ENCODE measurements around the gene INTS15.

The INTS15 gene

DNA sequence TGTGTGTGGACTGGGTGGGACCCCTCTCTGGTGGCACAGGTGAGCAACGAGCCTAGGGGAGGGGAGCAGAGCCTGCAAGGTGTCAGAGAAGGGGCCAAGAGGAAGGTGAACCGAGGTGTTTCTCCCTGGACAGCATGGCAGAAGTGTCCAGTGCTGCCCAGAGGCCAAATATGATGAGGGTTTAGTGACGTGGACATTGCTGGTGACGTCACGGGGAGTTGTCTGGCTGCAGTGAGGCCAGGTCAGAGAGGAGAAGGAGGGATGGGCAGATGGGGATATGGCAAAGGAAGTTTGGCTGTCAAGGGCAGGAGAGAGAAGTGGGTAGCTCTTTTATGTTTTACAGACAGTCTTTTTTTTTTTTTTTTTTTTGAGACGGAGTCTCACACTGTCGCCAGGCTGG, 23.0 kb downstream of the INTS15 start:
- Histone ChIP-seq H3K27me3 (ENCODE audit: insufficient read depth, poor library complexity, severe bottlenecking) (peaks cover 24% of the 10 kb centered on the region), H3K27ac (replicated peaks) (no peak overlapping the region), H3K4me3 (replicated peaks; ENCODE audit: insufficient read depth, low read length) (no peak overlapping the region)
- TF ChIP-seq, protein P1, sequence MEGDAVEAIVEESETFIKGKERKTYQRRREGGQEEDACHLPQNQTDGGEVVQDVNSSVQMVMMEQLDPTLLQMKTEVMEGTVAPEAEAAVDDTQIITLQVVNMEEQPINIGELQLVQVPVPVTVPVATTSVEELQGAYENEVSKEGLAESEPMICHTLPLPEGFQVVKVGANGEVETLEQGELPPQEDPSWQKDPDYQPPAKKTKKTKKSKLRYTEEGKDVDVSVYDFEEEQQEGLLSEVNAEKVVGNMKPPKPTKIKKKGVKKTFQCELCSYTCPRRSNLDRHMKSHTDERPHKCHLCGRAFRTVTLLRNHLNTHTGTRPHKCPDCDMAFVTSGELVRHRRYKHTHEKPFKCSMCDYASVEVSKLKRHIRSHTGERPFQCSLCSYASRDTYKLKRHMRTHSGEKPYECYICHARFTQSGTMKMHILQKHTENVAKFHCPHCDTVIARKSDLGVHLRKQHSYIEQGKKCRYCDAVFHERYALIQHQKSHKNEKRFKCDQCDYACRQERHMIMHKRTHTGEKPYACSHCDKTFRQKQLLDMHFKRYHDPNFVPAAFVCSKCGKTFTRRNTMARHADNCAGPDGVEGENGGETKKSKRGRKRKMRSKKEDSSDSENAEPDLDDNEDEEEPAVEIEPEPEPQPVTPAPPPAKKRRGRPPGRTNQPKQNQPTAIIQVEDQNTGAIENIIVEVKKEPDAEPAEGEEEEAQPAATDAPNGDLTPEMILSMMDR (IDR thresholded peaks at IDR 0.05; ENCODE audit: insufficient read depth, low read length), result no peak
- TF ChIP-seq, protein P2, sequence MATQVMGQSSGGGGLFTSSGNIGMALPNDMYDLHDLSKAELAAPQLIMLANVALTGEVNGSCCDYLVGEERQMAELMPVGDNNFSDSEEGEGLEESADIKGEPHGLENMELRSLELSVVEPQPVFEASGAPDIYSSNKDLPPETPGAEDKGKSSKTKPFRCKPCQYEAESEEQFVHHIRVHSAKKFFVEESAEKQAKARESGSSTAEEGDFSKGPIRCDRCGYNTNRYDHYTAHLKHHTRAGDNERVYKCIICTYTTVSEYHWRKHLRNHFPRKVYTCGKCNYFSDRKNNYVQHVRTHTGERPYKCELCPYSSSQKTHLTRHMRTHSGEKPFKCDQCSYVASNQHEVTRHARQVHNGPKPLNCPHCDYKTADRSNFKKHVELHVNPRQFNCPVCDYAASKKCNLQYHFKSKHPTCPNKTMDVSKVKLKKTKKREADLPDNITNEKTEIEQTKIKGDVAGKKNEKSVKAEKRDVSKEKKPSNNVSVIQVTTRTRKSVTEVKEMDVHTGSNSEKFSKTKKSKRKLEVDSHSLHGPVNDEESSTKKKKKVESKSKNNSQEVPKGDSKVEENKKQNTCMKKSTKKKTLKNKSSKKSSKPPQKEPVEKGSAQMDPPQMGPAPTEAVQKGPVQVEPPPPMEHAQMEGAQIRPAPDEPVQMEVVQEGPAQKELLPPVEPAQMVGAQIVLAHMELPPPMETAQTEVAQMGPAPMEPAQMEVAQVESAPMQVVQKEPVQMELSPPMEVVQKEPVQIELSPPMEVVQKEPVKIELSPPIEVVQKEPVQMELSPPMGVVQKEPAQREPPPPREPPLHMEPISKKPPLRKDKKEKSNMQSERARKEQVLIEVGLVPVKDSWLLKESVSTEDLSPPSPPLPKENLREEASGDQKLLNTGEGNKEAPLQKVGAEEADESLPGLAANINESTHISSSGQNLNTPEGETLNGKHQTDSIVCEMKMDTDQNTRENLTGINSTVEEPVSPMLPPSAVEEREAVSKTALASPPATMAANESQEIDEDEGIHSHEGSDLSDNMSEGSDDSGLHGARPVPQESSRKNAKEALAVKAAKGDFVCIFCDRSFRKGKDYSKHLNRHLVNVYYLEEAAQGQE (IDR thresholded peaks at IDR 0.05; ENCODE audit: insufficient replicate concordance, low read depth), result no peak
- no peak for TF ChIP-seq GABPA (IDR thresholded peaks at IDR 0.05; ENCODE audit: low read depth)
- TF ChIP-seq POLR2AphosphoS5 (IDR thresholded peaks at IDR 0.05; ENCODE audit: low read depth), result no peak
- no peak for TF ChIP-seq SPI1 (IDR thresholded peaks at IDR 0.05; ENCODE audit: borderline replicate concordance, low read depth)
- DNase-seq (ENCODE audit: low read depth in 1 of 2, low spot score in 1 of 2), result no peak

DNA sequence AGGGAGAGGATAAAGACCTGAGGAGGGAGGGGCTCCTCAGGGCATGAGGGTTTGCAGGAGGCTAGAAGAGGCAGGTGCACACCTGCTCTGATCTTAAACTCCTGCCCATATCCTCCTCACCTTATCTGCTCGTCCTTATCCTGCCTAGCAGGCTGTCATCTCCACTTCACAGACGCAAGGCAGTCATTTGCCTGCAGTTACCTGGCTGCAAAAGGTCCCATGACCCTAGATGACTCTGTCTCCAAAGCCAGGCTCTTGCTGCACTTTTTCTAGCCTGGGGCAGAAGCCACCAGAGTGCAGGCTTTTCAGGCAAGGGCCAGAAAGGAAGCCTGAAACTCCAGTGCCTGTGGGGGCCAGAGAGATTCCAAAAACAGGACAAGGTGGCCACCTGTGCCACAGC, 23.9 kb downstream of the INTS15 start:
- Histone ChIP-seq H3K27ac (replicated peaks) (no peak overlapping the region), H3K4me3 (replicated peaks; ENCODE audit: insufficient read depth, low read length) (no peak overlapping the region), H3K27me3 (ENCODE audit: insufficient read depth, poor library complexity, severe bottlenecking) (peaks cover 24% of the 10 kb centered on the region)
- TF ChIP-seq, protein P2 (IDR thresholded peaks at IDR 0.05; ENCODE audit: insufficient replicate concordance, low read depth), result no peak
- TF ChIP-seq SPI1 (IDR thresholded peaks at IDR 0.05; ENCODE audit: borderline replicate concordance, low read depth) (no peak), POLR2AphosphoS5 (IDR thresholded peaks at IDR 0.05; ENCODE audit: low read depth) (no peak), GABPA (IDR thresholded peaks at IDR 0.05; ENCODE audit: low read depth) (no peak)
- TF ChIP-seq, protein P1 (IDR thresholded peaks at IDR 0.05; ENCODE audit: insufficient read depth, low read length), result no peak
- DNase-seq (ENCODE audit: low read depth in 1 of 2, low spot score in 1 of 2), result no peak

DNA sequence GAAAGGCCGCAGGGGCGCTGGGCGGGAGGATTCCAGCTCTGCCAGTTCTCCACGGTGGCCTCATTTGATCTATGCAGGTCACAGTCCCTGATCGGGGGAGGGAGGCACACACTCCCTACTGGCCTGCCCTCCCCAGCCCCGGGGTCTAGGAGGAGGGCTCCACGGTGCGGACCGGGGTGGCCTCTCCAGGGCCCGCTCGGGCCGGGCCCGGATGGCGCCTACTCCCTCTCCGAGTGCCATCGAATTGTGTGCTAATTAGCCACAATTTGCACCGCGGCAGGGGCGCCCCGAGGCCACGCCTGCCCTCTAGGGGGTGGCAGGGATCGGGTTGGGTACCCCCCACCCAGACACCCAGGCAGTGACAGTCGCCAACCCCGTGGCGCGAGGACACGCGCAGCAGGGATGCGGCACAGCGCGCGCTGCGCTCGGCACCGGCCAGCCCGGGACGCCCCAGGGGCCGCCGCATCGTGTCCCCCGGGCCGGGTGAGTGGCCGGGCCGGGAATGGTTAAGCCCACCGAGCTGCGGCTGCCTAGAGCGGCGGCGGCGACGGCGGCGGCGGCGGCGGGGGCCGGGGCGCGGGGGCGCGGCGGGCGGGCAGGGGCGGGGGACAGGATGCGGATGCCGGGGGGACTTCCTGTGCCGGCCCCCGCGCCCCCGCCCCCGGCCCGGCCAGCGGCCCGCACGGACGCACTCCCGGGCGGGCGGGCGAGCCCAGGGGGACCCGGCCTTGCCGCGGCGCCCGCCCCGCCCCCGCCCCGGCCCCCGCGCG, 25.3 kb downstream of the INTS15 start, which contains the start of gene ZNF853:
Gene ZNF853 (plus strand): TSS at position 658 of the 770 bp plus-strand sequence. CDS start 565 bp downstream, outside the sequence.
- TF ChIP-seq GABPA (IDR thresholded peaks at IDR 0.05; ENCODE audit: low read depth) (no peak), POLR2AphosphoS5 (IDR thresholded peaks at IDR 0.05; ENCODE audit: low read depth) (no peak), SPI1 (IDR thresholded peaks at IDR 0.05; ENCODE audit: borderline replicate concordance, low read depth) (no peak)
- TF ChIP-seq, protein P1 (IDR thresholded peaks at IDR 0.05; ENCODE audit: insufficient read depth, low read length), result no peak
- TF ChIP-seq, protein P2 (IDR thresholded peaks at IDR 0.05; ENCODE audit: insufficient replicate concordance, low read depth), result no peak
- Histone ChIP-seq H3K27me3 (ENCODE audit: insufficient read depth, poor library complexity, severe bottlenecking) (peaks cover 24% of the 10 kb centered on the region), H3K4me3 (replicated peaks; ENCODE audit: insufficient read depth, low read length) (0 out of 2 replicates have a peak within 1 kb of the TSS, but pooled peaks have one; percentile 19), H3K27ac (replicated peaks) (no peak within 1 kb of the TSS)
- DNase-seq (ENCODE audit: low read depth in 1 of 2, low spot score in 1 of 2), result no peak

All from HL-60 (cell line).